ENCODE results near the gene F8A2. TPM values are rescaled to one million over a fixed set of nuclear protein-coding genes. Genes with fewer than 3 reads are reported as not detected.
A peak's percentile ranks its signal among the peaks of the same experiment; 100 is the strongest.
"Not testable (repeated sequence)": the region's sequence is repeated elsewhere in the genome, so short reads cannot be mapped to it uniquely, and the experiment has no call there.

F8A2 gene
- 0.36 TPM in 1 of 2 replicates, not detected in the other for total RNA-seq
- not detected for polyA plus RNA-seq (2012)

DNA sequence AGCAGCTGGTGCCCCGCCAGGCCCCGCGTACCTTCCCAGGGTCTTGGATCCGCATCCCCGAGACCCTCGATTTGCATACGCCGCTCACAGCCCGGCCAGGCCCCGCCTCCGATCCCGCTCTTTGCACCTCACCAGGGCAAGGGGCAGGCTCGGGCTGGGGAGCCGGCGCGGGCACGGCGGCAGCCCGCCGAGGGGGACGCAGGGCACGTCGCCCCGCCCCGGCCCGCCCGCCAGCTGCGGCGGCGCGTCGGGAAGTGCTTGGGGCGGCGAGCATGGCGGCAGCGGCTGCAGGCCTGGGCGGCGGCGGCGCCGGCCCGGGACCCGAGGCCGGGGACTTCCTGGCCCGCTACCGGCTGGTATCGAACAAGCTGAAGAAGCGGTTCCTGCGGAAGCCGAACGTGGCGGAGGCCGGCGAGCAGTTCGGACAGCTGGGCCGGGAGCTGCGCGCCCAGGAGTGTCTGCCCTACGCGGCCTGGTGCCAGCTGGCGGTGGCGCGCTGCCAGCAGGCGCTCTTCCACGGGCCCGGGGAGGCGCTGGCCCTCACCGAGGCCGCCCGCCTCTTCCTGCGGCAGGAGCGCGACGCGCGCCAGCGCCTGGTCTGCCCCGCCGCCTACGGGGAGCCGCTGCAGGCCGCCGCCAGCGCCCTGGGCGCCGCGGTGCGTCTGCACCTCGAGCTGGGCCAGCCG is at the start of gene F8A2:
TSS of gene F8A2 (plus strand) at position 253 of the 686 bp plus-strand sequence. CDS start at position 273, 20 bp downstream.
- not testable (repeated sequence) for DNase-seq (ENCODE audit: low read depth)

DNA sequence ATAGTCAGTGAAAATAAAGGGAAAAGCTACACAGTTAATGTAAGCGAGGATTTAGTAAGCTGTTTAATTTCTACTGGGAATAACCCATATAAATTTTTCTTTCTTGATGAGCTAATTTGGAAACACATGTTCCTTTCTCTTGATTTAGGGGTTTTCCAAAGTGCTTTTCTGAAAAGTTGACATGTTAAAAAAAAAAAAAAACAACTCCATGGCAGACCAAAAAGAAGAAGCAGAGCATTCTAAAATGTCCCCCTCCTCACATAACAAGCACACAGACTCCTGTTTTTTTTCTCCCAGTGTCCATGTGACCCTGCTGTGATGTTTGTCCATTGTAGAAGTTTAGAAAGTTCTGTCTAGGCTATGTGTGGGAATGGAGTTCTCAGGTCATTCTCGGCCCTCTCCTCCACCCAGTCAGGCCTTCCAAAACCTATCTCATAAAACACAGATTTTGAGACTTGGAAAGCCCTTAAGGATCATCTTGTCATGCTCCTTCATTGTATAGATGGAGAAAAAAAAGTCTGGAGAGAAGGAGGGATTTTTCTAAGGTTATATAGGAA is 48.3 kb upstream of the F8A2 start:
- no peak for DNase-seq (ENCODE audit: low read depth)

DNA sequence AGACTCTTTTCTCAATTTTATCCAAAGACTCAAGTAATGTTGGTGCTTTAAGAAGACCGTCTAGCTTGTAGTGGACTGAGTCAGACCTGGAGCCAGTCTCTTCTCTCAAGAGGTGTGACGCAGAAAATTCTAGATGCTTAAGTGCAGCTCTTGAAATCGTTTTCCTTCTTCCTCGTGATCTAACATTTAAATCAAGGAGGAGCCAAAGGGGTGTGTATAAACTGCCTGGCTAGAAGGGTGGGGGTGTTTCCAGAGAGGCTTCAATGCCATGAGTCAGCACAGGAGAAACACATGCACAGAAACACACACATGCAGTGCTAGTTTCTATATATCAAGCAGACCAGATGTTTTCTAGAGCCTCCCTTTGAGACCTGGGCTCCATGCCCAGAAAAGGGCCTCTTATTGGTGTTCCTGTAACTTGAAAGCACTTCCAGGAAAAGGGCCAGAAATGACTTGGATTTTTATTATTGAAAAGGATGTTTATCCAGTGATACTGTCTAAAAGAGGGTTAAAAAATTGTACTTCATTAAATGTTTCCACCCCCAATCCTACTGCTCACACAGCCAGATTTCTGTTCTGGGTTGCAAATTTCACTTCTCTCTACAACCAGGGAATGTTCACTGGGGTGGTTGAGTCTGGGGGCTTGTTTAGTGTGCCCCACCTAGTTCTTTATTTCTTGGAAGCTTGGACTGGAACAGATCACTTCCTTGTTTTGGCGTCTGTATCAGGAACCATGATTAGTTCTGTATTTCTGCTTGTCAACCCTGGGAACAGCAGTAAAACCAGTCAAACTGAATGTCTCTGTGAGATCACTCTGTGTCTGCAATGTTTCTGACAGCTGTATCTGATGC is 47.2 kb upstream of the F8A2 start, which contains the start of gene CLIC2:
TSS of gene CLIC2 (minus strand) at position 129 of the 851 bp plus-strand sequence. CDS start 187 bp downstream, outside the sequence.
- peak; percentile 18 for DNase-seq (ENCODE audit: low read depth)

DNA sequence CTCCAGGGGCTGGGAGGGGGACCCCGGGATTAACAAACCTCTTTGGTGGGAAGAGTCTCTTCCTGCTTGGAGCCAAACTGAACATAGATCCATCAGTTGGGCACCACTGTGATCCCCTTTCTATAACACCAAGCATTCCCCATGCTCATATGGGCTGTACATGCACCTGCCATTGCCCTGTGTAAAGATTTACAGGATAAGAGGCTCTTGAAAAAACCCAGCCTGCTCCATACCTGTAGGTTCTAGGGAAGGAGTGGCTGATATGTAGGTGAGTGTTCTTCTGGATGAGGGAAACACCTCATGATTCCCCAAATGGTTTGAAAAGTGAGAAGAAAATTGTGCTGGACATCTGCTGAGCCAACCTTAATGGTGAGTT is 46.6 kb upstream of the F8A2 start:
- DNase-seq (ENCODE audit: low read depth), result not testable (repeated sequence)

DNA sequence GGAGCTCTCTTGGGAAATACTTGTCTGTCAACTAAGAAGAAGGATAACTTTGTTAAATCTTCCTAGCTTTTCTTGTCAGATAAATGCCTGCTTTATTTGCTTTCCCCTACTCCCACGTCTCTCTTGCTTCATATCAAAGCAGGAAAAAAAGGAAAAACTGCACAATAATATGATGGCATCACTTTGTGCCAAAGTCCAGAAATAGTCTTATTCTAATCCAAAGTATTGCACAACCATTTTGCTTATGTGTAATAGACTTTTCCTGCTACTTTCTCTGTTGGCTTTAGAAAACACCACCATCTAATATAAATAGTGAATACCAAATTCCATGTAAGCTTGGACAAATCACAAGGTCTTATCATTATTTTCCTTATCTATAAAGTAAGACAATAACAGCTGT is 36.2 kb upstream of the F8A2 start:
- DNase-seq (ENCODE audit: low read depth), result not testable (repeated sequence)

DNA sequence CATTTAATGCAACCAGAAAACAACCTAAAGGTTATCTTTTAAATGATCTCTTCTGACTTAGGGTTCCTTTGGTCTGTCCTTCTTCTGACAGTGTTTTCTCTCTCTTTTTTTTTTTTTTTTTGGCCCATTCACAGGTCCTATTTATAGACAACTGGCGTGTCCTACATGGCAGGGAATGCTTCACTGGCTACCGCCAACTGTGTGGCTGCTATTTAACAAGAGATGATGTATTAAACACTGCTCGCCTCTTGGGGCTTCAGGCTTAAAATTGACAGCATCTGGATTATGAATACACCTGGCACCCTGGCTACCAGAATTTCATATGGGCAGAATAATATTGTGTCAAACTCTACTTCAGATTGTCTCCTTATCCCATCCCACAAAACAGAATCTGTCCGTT is 32.4 kb upstream of the F8A2 start:
- DNase-seq (ENCODE audit: low read depth), result not testable (repeated sequence)

DNA sequence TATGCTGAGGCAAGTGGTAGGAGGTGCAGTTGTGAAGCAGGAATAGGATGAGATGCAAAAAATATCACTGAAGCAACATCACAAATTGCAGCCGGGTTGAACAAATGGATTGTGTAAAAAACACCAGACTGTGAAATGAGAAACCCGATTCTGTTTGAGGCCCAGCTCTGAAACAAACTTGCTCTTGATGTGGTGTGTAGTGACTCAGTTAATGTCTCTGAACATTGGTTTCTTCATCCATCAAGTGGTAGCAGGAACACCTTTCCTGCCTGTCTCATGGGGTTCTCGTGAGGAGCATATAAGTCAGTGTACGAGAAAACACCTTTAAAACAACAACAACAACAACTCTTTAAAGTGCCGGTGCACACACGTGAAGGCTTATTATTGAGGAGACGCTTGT is 18.2 kb upstream of the F8A2 start:
- DNase-seq (ENCODE audit: low read depth), result not testable (repeated sequence)

DNA sequence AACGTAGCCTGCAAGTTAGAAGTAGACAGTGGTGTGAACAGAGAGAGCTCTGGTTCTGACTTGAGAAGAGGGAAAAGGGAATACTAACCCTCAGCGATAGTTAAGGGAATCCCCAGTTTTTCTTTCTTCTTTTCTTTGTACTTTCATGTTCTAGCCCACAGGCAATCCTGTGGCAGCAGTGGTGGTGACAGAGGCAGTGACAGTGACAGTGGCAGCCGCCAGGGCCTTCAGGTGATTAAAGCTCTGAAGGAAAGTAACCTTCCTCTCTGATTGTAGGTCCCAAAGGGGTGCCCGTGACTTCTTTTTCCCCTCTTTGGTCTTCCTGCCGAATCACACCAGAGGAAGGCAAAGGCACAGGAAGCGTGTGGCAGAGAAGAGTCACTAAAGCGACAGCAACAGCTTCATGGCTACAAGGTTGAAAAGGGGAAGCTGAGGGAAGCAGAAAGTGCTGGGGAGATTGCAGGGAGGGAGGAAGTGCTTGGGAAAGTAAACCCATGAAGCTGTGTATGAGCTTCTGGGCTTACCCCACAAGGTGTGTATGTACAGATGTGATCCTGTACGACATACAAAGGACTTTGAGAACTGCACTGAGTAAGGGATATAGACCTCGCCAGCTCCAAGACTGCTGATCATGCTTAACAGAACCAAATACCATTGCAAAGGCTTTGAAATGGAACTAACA is 8.0 kb upstream of the F8A2 start:
- not testable (repeated sequence) for DNase-seq (ENCODE audit: low read depth)

DNA sequence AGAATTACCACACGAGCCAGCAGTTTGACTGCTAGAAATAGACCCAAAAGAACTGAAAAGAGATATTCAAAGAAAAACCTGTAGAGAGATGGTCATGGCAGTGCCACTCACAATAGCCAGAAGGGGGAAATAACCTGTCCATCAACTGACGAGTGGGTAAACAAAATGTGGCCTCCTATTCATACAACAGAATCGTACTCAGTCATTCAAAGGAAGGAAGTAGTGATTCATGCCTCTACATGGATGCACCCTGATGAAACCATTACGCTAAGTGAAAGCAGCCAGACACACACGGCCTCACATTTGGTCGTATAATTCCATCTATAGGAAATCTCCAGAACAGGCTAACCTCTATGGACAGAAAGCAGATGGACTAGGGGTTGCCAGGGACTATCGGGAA is 2.1 kb upstream of the F8A2 start:
- not testable (repeated sequence) for DNase-seq (ENCODE audit: low read depth)

DNA sequence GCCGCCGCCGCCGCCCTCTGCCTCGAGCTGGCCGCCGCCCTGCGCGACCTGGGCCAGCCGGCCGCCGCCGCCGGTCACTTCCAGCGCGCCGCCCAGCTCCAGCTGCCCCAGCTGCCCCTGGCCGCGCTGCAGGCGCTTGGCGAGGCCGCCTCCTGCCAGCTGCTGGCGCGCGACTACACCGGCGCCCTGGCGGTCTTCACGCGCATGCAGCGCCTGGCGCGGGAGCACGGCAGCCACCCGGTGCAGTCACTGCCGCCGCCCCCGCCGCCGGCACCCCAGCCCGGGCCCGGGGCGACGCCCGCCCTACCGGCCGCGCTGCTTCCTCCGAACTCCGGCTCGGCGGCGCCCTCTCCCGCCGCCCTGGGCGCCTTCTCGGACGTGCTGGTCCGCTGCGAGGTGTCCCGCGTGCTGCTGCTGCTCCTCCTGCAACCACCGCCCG is 653 bp downstream of the F8A2 start:
- not testable (repeated sequence) for DNase-seq (ENCODE audit: low read depth)

DNA sequence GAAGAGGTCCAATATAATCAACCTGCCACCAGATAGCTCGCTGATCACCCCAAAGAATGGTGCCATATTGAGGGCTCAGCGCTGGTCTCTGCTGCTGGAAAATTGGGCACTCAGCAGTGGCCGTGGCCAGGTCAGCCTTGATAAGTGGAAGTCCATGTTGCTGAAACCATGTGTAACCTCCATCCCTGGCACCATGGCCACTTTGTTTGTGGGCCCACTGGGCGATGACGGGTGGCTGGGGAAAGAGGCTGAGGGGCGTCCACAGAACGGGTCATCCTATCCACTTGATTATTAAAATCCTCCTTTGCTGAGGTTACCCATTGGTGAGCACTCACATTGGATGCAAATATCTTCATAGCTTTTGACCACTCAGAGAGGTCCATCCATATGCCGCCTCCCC is 7.7 kb downstream of the F8A2 start:
- DNase-seq (ENCODE audit: low read depth), result no peak

DNA sequence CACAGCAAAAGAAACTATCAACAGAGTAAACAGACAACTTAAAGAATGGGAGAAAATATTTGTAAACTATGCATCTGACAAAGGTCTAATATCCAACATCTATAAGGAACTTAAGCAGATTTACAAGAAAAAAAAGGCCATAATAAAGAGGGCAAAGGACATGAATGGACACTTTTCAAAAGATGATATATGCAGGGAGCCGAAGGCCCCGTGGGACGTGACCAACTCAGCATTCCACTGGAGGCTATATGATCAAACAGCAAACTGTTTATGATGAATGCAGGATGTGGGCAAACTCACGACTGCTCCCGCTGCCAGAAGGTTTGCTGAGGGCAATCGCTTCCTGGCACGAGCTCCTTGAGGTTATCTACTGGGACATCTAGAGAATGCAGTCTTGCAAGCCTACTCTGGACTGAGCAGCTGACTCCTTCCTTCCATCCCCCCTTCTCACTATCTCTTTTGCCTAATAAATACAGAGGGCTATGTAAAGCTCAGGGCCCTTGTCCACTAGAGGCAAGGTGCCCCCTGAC is 12.9 kb downstream of the F8A2 start:
- DNase-seq (ENCODE audit: low read depth), result not testable (repeated sequence)

DNA sequence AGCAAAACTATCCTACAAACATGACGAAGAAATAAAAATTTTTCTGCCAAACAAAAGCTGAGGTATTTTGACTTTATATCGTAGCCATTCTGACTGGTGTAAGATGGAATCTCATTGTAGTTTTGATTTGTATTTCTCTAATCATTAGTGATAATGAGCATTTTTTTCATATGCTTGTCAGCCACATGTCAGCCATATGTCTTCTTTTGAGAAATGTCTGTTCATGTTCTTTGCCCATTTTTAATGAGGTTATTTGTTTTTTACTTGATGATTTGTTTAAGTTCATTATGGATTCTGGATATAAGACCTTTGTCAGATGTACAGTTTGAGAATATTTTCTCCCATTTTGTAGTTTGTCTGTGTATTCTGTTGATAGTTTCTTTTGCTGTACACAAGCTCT is 24.5 kb downstream of the F8A2 start:
- no peak for DNase-seq (ENCODE audit: low read depth)

DNA sequence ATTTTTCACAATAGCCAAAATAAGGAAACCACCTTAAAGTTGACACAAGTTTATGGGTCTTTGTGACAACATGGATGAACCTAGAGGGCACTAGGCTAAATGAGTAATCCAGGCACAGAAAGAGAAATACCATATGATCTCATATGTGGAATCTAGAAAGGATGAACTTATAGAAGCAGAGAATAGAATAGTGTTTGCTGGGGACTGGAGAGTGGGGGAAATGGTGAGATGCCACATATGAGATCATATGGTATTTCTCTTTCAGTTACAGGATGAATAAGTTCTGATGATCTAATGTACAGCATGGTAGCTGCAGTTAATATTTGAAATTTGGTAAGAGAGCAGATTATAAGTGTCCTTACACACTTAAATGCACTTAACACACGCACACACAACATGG is 35.9 kb downstream of the F8A2 start:
- no peak for DNase-seq (ENCODE audit: low read depth)

Small RNA genes within 50 kb of the gene (microRNA-seq; reads per million reads assigned to microRNA genes)
- not detected for gene MIR1184-2

Other genes with a start within 250 kb of the F8A2 start
- gene VBP1, start 165.6 kb upstream of the F8A2 start, total RNA-seq, result 80.2 and 80.8 TPM in 2 replicates
- 0.16 TPM in 1 of 2 replicates, not detected in the other for gene RAB39B, start 117.6 kb upstream of the F8A2 start, total RNA-seq
- 0.05 and 0.62 TPM in 2 replicates for gene CLIC2, start 47.5 kb upstream of the F8A2 start, total RNA-seq
- gene F8A3, start 76.5 kb downstream of the F8A2 start, total RNA-seq, result 8.9 and 9.8 TPM in 2 replicates
- gene SPRY3, start 230.5 kb downstream of the F8A2 start, total RNA-seq, result 0.64 and 0.78 TPM in 2 replicates
- 17.4 and 19.3 TPM in 2 replicates for gene TMLHE, start 230.9 kb downstream of the F8A2 start, total RNA-seq